ENCODE results near the gene MAST4. TPM values are rescaled to one million over a fixed set of nuclear protein-coding genes. Genes with fewer than 3 reads are reported as not detected.

MAST4 gene
- total and polyA plus RNA-seq, 2 donors (not counting 1 experiment from before 2014, with no cell fraction given) = 2.5 to 57.1 TPM

- ATAC-seq (ENCODE audit: low read depth) = no peak
- Histone ChIP-seq H3K9me3 (ENCODE audit: control extremely low read depth in 1 of 3, control insufficient read depth in 2 of 3, insufficient read depth in 1 of 3, low read length in 2 of 3) (no peaks in the 10 kb centered on the region), H3K27ac (ENCODE audit: low read length in 2 of 2) (no peak overlapping the region), H3K4me3 (ENCODE audit: control extremely low read depth in 1 of 5, extremely low read depth in 1 of 5, insufficient read depth in 1 of 5, low read depth in 2 of 5, low read length in 4 of 5) (no peak overlapping the region), H3K27me3 (replicated peaks in 1 of 4; ENCODE audit: control extremely low read depth in 1 of 4, control insufficient read depth in 3 of 4, insufficient read depth in 4 of 4, low read length in 3 of 4) (no peaks in the 10 kb centered on the region), H3K4me1 (ENCODE audit: control insufficient read depth in 2 of 2, insufficient read depth in 2 of 2, low read length in 2 of 2) (no peaks in the 10 kb centered on the region), H3K79me2 (ENCODE audit: control insufficient read depth, insufficient read depth, low read length) (no peaks in the 10 kb centered on the region), H3K4me2 (replicated peaks; ENCODE audit: low read depth, low read length, poor library complexity, severe bottlenecking) (no peak overlapping the region), H4K20me1 (ENCODE audit: control insufficient read depth, insufficient read depth, low read length, poor library complexity, severe bottlenecking) (no peaks in the 10 kb centered on the region), H3K9ac (ENCODE audit: low read length) (no peak overlapping the region), H3K36me3 (replicated peaks in 1 of 2; ENCODE audit: control extremely low read depth in 1 of 2, control insufficient read depth in 1 of 2, extremely low read depth in 1 of 2, insufficient read depth in 2 of 2, low read length in 1 of 2) (no peaks in the 10 kb centered on the region), H2AFZ (ENCODE audit: insufficient read depth, low read depth, low read length, poor library complexity, severe bottlenecking) (no peak overlapping the region)
- Mint-ChIP-seq H3K27me3 (peaks cover 5% of the 10 kb centered on the region), H3K27ac (no peak overlapping the region), H3K4me1 (peaks cover 2% of the 10 kb centered on the region), H3K4me3 (no peak overlapping the region), H3K9me3 (ENCODE audit: insufficient read depth) (no peaks in the 10 kb centered on the region)
- no peak for DNase-seq
- 88% methylated on average over 1 of the region's 3 CpGs for WGBS (ENCODE audit: insufficient coverage)
- ChIA-PET POLR2A (no interaction called here), CTCF (interaction anchor here (1.0 to 2.3 kb wide), 2 partner anchors 13 to 181 kb away, joined by 3 to 4 read pairs; no protein-coding TSS in a partner anchor)
- TF ChIP-seq EZH2 (IDR thresholded peaks at IDR 0.05; ENCODE audit: borderline replicate concordance, insufficient read depth, low read depth, low read length, poor library complexity, severe bottlenecking) = no peak
- TF ChIP-seq, protein P1, sequence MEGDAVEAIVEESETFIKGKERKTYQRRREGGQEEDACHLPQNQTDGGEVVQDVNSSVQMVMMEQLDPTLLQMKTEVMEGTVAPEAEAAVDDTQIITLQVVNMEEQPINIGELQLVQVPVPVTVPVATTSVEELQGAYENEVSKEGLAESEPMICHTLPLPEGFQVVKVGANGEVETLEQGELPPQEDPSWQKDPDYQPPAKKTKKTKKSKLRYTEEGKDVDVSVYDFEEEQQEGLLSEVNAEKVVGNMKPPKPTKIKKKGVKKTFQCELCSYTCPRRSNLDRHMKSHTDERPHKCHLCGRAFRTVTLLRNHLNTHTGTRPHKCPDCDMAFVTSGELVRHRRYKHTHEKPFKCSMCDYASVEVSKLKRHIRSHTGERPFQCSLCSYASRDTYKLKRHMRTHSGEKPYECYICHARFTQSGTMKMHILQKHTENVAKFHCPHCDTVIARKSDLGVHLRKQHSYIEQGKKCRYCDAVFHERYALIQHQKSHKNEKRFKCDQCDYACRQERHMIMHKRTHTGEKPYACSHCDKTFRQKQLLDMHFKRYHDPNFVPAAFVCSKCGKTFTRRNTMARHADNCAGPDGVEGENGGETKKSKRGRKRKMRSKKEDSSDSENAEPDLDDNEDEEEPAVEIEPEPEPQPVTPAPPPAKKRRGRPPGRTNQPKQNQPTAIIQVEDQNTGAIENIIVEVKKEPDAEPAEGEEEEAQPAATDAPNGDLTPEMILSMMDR (IDR thresholded peaks at IDR 0.05) = no peak
- intact Hi-C loops (cut with micrococcal nuclease) = no loop called here
Observed at GRCh38 chr5:66985417-66985816, 389.2 kb downstream of the MAST4 start.

DNA sequence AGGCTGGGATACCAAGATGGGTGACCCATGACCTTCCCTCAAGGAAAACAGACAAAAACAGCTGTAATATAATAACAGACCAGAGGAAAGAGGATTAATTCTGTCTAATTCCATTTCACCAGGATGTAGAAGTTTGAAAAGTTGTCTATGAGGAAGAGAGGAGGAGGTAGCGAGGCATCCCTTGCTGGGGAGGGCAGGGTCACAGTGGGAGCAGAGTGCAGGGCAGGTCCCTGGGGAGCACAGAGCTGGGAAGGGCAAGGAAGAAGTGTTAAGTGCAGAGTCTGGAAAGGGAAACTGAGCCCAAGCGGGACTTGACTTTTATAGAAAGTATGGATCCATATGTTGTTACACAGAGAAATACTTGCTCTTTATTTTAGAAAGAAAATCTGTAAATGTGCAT lies 389.8 kb downstream of the MAST4 start:
- no peak for DNase-seq
- Histone ChIP-seq H3K27me3 (replicated peaks in 1 of 4; ENCODE audit: control extremely low read depth in 1 of 4, control insufficient read depth in 3 of 4, insufficient read depth in 4 of 4, low read length in 3 of 4) (no peaks in the 10 kb centered on the region), H3K4me2 (replicated peaks; ENCODE audit: low read depth, low read length, poor library complexity, severe bottlenecking) (no peak overlapping the region), H2AFZ (ENCODE audit: insufficient read depth, low read depth, low read length, poor library complexity, severe bottlenecking) (no peak overlapping the region), H3K36me3 (replicated peaks in 1 of 2; ENCODE audit: control extremely low read depth in 1 of 2, control insufficient read depth in 1 of 2, extremely low read depth in 1 of 2, insufficient read depth in 2 of 2, low read length in 1 of 2) (no peaks in the 10 kb centered on the region), H3K27ac (ENCODE audit: low read length in 2 of 2) (no peak overlapping the region), H3K4me3 (ENCODE audit: control extremely low read depth in 1 of 5, extremely low read depth in 1 of 5, insufficient read depth in 1 of 5, low read depth in 2 of 5, low read length in 4 of 5) (no peak overlapping the region), H3K9me3 (ENCODE audit: control extremely low read depth in 1 of 3, control insufficient read depth in 2 of 3, insufficient read depth in 1 of 3, low read length in 2 of 3) (no peaks in the 10 kb centered on the region), H3K79me2 (ENCODE audit: control insufficient read depth, insufficient read depth, low read length) (no peaks in the 10 kb centered on the region), H3K4me1 (ENCODE audit: control insufficient read depth in 2 of 2, insufficient read depth in 2 of 2, low read length in 2 of 2) (no peaks in the 10 kb centered on the region), H3K9ac (ENCODE audit: low read length) (no peak overlapping the region), H4K20me1 (ENCODE audit: control insufficient read depth, insufficient read depth, low read length, poor library complexity, severe bottlenecking) (no peaks in the 10 kb centered on the region)
- intact Hi-C loops (cut with micrococcal nuclease) = no loop called here
- WGBS (ENCODE audit: insufficient coverage) = 92% methylated on average over 1 of the region's 2 CpGs
- no peak overlapping the region for H3K27ac Mint-ChIP-seq
- TF ChIP-seq, protein P1 (IDR thresholded peaks at IDR 0.05) = no peak
- TF ChIP-seq EZH2 (IDR thresholded peaks at IDR 0.05; ENCODE audit: borderline replicate concordance, insufficient read depth, low read depth, low read length, poor library complexity, severe bottlenecking) = no peak
- ChIA-PET POLR2A (no interaction called here), CTCF (interaction anchor here (1.1 to 2.8 kb wide), 4 partner anchors 8 to 260 kb away, joined by 4 to 10 read pairs (median 5); no protein-coding TSS in a partner anchor)
- H3K4me1 Mint-ChIP-seq = peaks cover 2% of the 10 kb centered on the region
- no peak overlapping the region for H3K4me3 Mint-ChIP-seq
- ATAC-seq (ENCODE audit: low read depth) = no peak
- H3K27me3 Mint-ChIP-seq = no peaks in the 10 kb centered on the region
- H3K9me3 Mint-ChIP-seq (ENCODE audit: insufficient read depth) = no peaks in the 10 kb centered on the region

Measured in B cell (primary cell).